Neural cell (in vitro differentiated cells): Measurements from ENCODE around the gene TXNRD1. TPM values are rescaled to one million over a fixed set of nuclear protein-coding genes. Genes with fewer than 3 reads are reported as not detected.

Source experiments
- H2AFZ ChIP-seq: fragments of 200-600, 300-800 bp; sonication (generic), shearing (Covaris generic); 2 replicates; pipeline ENCODE4 v1.6.0; 2014; ENCODE audit warnings: low read depth, mild to moderate bottlenecking, antibody characterized with exemption, low read length, moderate library complexity
- H3F3A ChIP-seq: fragments of 200-600 bp; shearing (Covaris generic); 2 replicates; pipeline ENCODE4 v1.6.1; 2016; ENCODE audit warnings: mild to moderate bottlenecking, moderate library complexity, mixed read lengths, antibody characterized with exemption, low read length; ENCODE audit not compliant: insufficient read depth, poor library complexity, severe bottlenecking
- H3K27ac ChIP-seq: fragments of 200-600, 300-800 bp; sonication (generic), shearing (Covaris generic); 2 replicates; pipeline ENCODE4 v1.5.1; 2014; ENCODE audit warnings: mild to moderate bottlenecking, low read length, moderate library complexity
- H3K27me3 ChIP-seq: fragments of 300-800, 200-600 bp; sonication (generic), shearing (Covaris generic); 2 replicates; pipeline ENCODE4 v1.6.0; 2014; ENCODE audit warnings: mild to moderate bottlenecking, low read depth, low read length, moderate library complexity; ENCODE audit not compliant: insufficient read depth
- H3K36me3 ChIP-seq: fragments of 300-800, 200-600 bp; sonication (generic), shearing (Covaris generic); 2 replicates; pipeline ENCODE4 v1.5.1; 2014; ENCODE audit warnings: mild to moderate bottlenecking, antibody characterized with exemption, low read length, moderate library complexity; ENCODE audit not compliant: insufficient read depth
- H3K4me2 ChIP-seq: fragments of 300-800, 200-600 bp; sonication (generic), shearing (Covaris generic); 2 replicates; pipeline ENCODE4 v1.6.0; 2014; ENCODE audit warnings: mild to moderate bottlenecking, low read length
- H3K4me3 ChIP-seq: fragments of 300-800, 200-600 bp; sonication (generic), shearing (Covaris generic); 2 replicates; pipeline ENCODE4 v1.5.1; 2014; ENCODE audit warnings: mild to moderate bottlenecking, low read length, moderate library complexity
- H3K79me2 ChIP-seq: fragments of 200-600 bp; shearing (Covaris generic); replicated peaks from 2 replicates; pipeline ENCODE4 v1.6.0; 2014; ENCODE audit warnings: mild to moderate bottlenecking, low read length, moderate library complexity; ENCODE audit not compliant: insufficient read depth
- H3K9ac ChIP-seq: fragments of 300-800, 200-600 bp; sonication (generic), shearing (Covaris generic); 2 replicates; pipeline ENCODE4 v1.6.1; 2016; ENCODE audit warnings: mild to moderate bottlenecking, low read length, mixed read lengths
- H3K9me2 ChIP-seq: fragments of 200-600 bp; shearing (Covaris generic); 2 replicates; pipeline ENCODE4 v1.6.1; 2016; ENCODE audit warnings: mild to moderate bottlenecking, low read length, mixed read lengths; ENCODE audit not compliant: insufficient read depth
- H3K9me3 ChIP-seq: fragments of 200-600, 300-800 bp; sonication (generic), shearing (Covaris generic); 2 replicates; pipeline ENCODE4 v1.6.1; 2016; ENCODE audit warnings: mild to moderate bottlenecking, mixed run types, low read length, moderate library complexity, mixed read lengths
- H4K20me1 ChIP-seq: fragments of 200-600 bp; shearing (Covaris generic); 2 replicates; pipeline ENCODE4 v1.6.1; 2016; ENCODE audit warnings: mild to moderate bottlenecking, mixed run types; ENCODE audit not compliant: insufficient read depth
- CTCF ChIP-seq: fragments of 450-650 bp; IDR thresholded peaks from 2 replicates; pipeline ENCODE4 v1.5.1; 2014; ENCODE audit warnings: antibody characterized with exemption, mild to moderate bottlenecking, moderate library complexity; ENCODE audit not compliant: poor library complexity, severe bottlenecking
- EP300 ChIP-seq: fragments of 450-650 bp; conservative IDR thresholded peaks from 2 replicates; pipeline ENCODE4 v1.6.1; 2014; ENCODE audit warnings: antibody characterized with exemption, mild to moderate bottlenecking, moderate library complexity; ENCODE audit not compliant: poor library complexity, severe bottlenecking
- EZH2 ChIP-seq: fragments of 200-600, 300-800 bp; shearing (Covaris generic), sonication (generic); IDR thresholded peaks from 2 replicates; pipeline ENCODE4 v1.6.1; 2014; ENCODE audit warnings: antibody characterized with exemption, low read length, borderline replicate concordance, mild to moderate bottlenecking; ENCODE audit not compliant: insufficient read depth, poor library complexity, severe bottlenecking
- MXI1 ChIP-seq: fragments of 450-650 bp; conservative IDR thresholded peaks from 2 replicates; pipeline ENCODE4 v1.6.1; 2014; ENCODE audit warnings: antibody characterized with exemption, mild to moderate bottlenecking; ENCODE audit not compliant: poor library complexity, severe bottlenecking
- POLR2AphosphoS5 ChIP-seq: IDR thresholded peaks from 2 replicates; pipeline ENCODE4 v1.6.1; 2012
- RAD21 ChIP-seq: fragments of 450-650 bp; conservative IDR thresholded peaks from 2 replicates; pipeline ENCODE4 v1.6.1; 2014; ENCODE audit warnings: antibody characterized with exemption, mild to moderate bottlenecking, moderate library complexity
- REST ChIP-seq: IDR thresholded peaks from 2 replicates; pipeline ENCODE4 v1.6.1; 2012; ENCODE audit warnings: borderline replicate concordance
- SMC3 ChIP-seq: fragments of 450-650 bp; conservative IDR thresholded peaks from 2 replicates; pipeline ENCODE4 v1.6.1; 2014; ENCODE audit warnings: antibody characterized with exemption, mild to moderate bottlenecking, moderate library complexity; ENCODE audit not compliant: poor library complexity
- TAF1 ChIP-seq: IDR thresholded peaks from 2 replicates; pipeline ENCODE4 v1.6.1; 2012; ENCODE audit warnings: low read depth
- polyA plus RNA-seq: library from polyadenylated mRNA; depleted of rRNA; stranded (reverse); fragments of >200 nt; gene quantifications from 2 replicates; pipeline ENCODE4 v1.2.3, GENCODE V29; 2014

TXNRD1 gene
- polyA plus RNA-seq, 1 donor from 2014 or later = 59.6 TPM

- no peak for TF ChIP-seq RAD21
- no peak for TF ChIP-seq SMC3
Measured at GRCh38 chr12:104280111-104280510, 64.5 kb downstream of the TXNRD1 start (continued).

GRCh38 chr12:104280717-104281458 is 65.3 kb downstream of the TXNRD1 start:
- H3K9ac ChIP-seq = no peak overlapping the region
- no peak overlapping the region for H2AFZ ChIP-seq
- H3K27ac ChIP-seq = no peak overlapping the region
- no peaks in the 10 kb centered on the region for H3K79me2 ChIP-seq
- H3F3A ChIP-seq = no peaks in the 10 kb centered on the region
- no peaks in the 10 kb centered on the region for H3K36me3 ChIP-seq
- no peaks in the 10 kb centered on the region for H3K9me2 ChIP-seq
- no peak for TF ChIP-seq TAF1
- no peak for TF ChIP-seq EZH2
- no peak for TF ChIP-seq EP300
- no peak for TF ChIP-seq POLR2AphosphoS5
- no peak for TF ChIP-seq MXI1
- no peak for TF ChIP-seq SMC3
- no peak for TF ChIP-seq REST
- no peak for TF ChIP-seq CTCF
- no peak for TF ChIP-seq RAD21
- no peak overlapping the region for H3K4me2 ChIP-seq
- no peaks in the 10 kb centered on the region for H3K27me3 ChIP-seq
- H3K4me3 ChIP-seq = no peak overlapping the region
- no peaks in the 10 kb centered on the region for H3K9me3 ChIP-seq
- H4K20me1 ChIP-seq = no peaks in the 10 kb centered on the region

- no peak overlapping the region for H3K4me3 ChIP-seq
- no peaks in the 10 kb centered on the region for H3K27me3 ChIP-seq
- no peak for TF ChIP-seq EP300
- TF ChIP-seq SMC3 = no peak
- no peak for TF ChIP-seq CTCF
- no peak for TF ChIP-seq POLR2AphosphoS5
- TF ChIP-seq MXI1 = no peak
- TF ChIP-seq RAD21 = no peak
- no peaks in the 10 kb centered on the region for H3K36me3 ChIP-seq
- no peak overlapping the region for H3K4me2 ChIP-seq
- no peaks in the 10 kb centered on the region for H3K9me3 ChIP-seq
- H3F3A ChIP-seq = no peaks in the 10 kb centered on the region
- no peak overlapping the region for H3K9ac ChIP-seq
- no peaks in the 10 kb centered on the region for H3K9me2 ChIP-seq
- no peaks in the 10 kb centered on the region for H3K79me2 ChIP-seq
- H4K20me1 ChIP-seq = no peaks in the 10 kb centered on the region
- H2AFZ ChIP-seq = no peak overlapping the region
- H3K27ac ChIP-seq = no peak overlapping the region
Measured at GRCh38 chr12:104281636-104282035, 66.1 kb downstream of the TXNRD1 start.
